ENCODE measurements around the gene SCYL1. TPM values are rescaled to one million over a fixed set of nuclear protein-coding genes. Genes with fewer than 3 reads are reported as not detected.
A peak's percentile ranks its signal among the peaks of the same experiment; 100 is the strongest.

The SCYL1 gene
- total RNA-seq, 2 experiments from 2014 or later = 57.4 to 60.7 TPM

GRCh38 chr11:65580031-65580692, 55.3 kb downstream of the SCYL1 start:
- TF ChIP-seq CTCF (IDR thresholded peaks at IDR 0.05) = no peak
- peaks cover 44% of the 10 kb centered on the region for H3K4me1 ChIP-seq (ENCODE audit: insufficient read depth, low read length)
- H3K27me3 ChIP-seq (ENCODE audit: control insufficient read depth in 1 of 2, insufficient read depth in 2 of 2, low read length in 2 of 2) = no peaks in the 10 kb centered on the region
- Mint-ChIP-seq H3K27ac (no peak overlapping the region), H3K4me3 (peak overlapping the region; percentile 11), H3K4me1 (ENCODE audit: low read depth) (peaks cover 25% of the 10 kb centered on the region), H3K36me3 (ENCODE audit: low read depth) (peaks cover 62% of the 10 kb centered on the region), H3K9me3 (no peaks in the 10 kb centered on the region), H3K27me3 (no peaks in the 10 kb centered on the region)
- H3K9me3 ChIP-seq (ENCODE audit: control insufficient read depth in 1 of 2, insufficient read depth in 1 of 2, low read length in 2 of 2) = no peaks in the 10 kb centered on the region
- H3K36me3 ChIP-seq (ENCODE audit: insufficient read depth, low read length) = peaks cover 58% of the 10 kb centered on the region
- no peak overlapping the region for H3K4me3 ChIP-seq (ENCODE audit: low read length)
- POLR2A ChIA-PET = no interaction called here
- H3K27ac ChIP-seq (ENCODE audit: low read depth in 1 of 2, low read length in 2 of 2) = no peak overlapping the region
- ATAC-seq (ENCODE audit: poor library complexity) = no peak
- intact Hi-C loops (cut with DNase I, micrococcal nuclease) = no loop called here
- CTCF ChIA-PET = no interaction called here
- DNase-seq = no peak

DNA sequence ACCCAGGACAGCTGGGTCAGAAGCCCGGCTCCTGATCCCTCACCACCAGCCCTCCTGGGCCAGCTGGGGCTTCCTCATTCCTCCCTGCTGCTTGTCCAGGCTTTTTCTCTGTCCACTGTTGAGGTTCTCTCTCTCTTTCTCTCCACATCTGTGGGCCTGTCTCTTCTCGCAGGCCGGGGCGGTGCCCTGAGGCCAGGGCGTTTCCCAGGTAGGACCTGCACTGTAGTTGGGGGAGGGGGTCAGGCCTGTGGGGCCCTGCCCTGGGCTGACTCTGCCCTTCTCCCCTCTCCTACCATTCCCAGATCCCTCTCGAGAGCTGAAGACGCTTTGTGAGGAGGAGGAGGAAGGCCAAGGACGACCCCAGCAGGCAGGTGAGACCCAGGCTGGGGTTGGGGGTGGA, 55.9 kb downstream of the SCYL1 start:
- peaks cover 20% of the 10 kb centered on the region for H3K4me1 Mint-ChIP-seq (ENCODE audit: low read depth)
- H3K36me3 Mint-ChIP-seq (ENCODE audit: low read depth) = peaks cover 59% of the 10 kb centered on the region
- Histone ChIP-seq H3K27ac (ENCODE audit: low read depth in 1 of 2, low read length in 2 of 2) (no peak overlapping the region), H3K4me3 (ENCODE audit: low read length) (no peak overlapping the region), H3K4me1 (ENCODE audit: insufficient read depth, low read length) (peaks cover 39% of the 10 kb centered on the region), H3K27me3 (ENCODE audit: control insufficient read depth in 1 of 2, insufficient read depth in 2 of 2, low read length in 2 of 2) (no peaks in the 10 kb centered on the region), H3K9me3 (ENCODE audit: control insufficient read depth in 1 of 2, insufficient read depth in 1 of 2, low read length in 2 of 2) (no peaks in the 10 kb centered on the region), H3K36me3 (ENCODE audit: insufficient read depth, low read length) (peaks cover 62% of the 10 kb centered on the region)
- ATAC-seq (ENCODE audit: poor library complexity) = no peak
- no peaks in the 10 kb centered on the region for H3K9me3 Mint-ChIP-seq
- CTCF ChIA-PET = no interaction called here
- no peak for TF ChIP-seq CTCF (IDR thresholded peaks at IDR 0.05)
- no peak for DNase-seq
- H3K27me3 Mint-ChIP-seq = no peaks in the 10 kb centered on the region
- intact Hi-C loops (cut with DNase I, micrococcal nuclease) = no loop called here
- peak overlapping the region; percentile 7 for H3K4me3 Mint-ChIP-seq
- POLR2A ChIA-PET = no interaction called here
- H3K27ac Mint-ChIP-seq = no peak overlapping the region

DNA sequence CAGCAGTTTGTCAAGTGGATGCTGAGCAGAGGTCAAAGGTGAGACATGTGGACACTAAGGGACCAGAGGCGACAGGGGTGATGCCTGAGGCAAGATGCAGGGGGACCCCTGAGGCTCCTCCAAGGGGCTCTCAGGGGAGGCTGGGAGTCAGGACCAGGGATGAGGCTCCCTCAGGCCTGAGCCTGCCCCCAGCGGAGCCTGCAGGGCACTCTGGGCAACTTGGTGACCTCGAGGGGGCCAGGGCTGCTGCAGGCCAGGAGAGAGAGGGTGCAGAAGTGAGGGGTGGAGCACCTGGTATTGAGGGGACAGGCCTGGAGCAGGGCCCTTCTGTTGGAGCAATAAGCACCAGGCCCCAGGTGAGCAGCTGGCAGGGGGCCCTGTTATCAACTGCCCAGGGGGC, 57.0 kb downstream of the SCYL1 start:
- no peak overlapping the region for H3K4me3 Mint-ChIP-seq

More for the DNA sequence above, 57.0 kb downstream of the SCYL1 start:
- no peaks in the 10 kb centered on the region for H3K9me3 ChIP-seq (ENCODE audit: control insufficient read depth in 1 of 2, insufficient read depth in 1 of 2, low read length in 2 of 2)
- H3K9me3 Mint-ChIP-seq = no peaks in the 10 kb centered on the region
- ATAC-seq (ENCODE audit: poor library complexity) (no peak), DNase-seq (no peak)
- intact Hi-C loops (cut with DNase I, micrococcal nuclease) = no loop called here
- no peaks in the 10 kb centered on the region for H3K27me3 Mint-ChIP-seq
- ChIA-PET POLR2A (interaction anchor here (1.6 kb wide), 1 partner anchor 33 kb away, joined by 3 read pairs; the partner anchor contains the start of gene PCNX3), CTCF (no interaction called here)
- TF ChIP-seq CTCF (IDR thresholded peaks at IDR 0.05) = no peak
- H3K27me3 ChIP-seq (ENCODE audit: control insufficient read depth in 1 of 2, insufficient read depth in 2 of 2, low read length in 2 of 2) = no peaks in the 10 kb centered on the region
- peaks cover 71% of the 10 kb centered on the region for H3K36me3 ChIP-seq (ENCODE audit: insufficient read depth, low read length)
- H3K4me1 Mint-ChIP-seq (ENCODE audit: low read depth) = peaks cover 15% of the 10 kb centered on the region
- peak overlapping the region in 1 of 2 donors; percentile 3 for H3K27ac ChIP-seq (ENCODE audit: low read depth in 1 of 2, low read length in 2 of 2)
- H3K4me3 ChIP-seq (ENCODE audit: low read length) = no peak overlapping the region
- H3K27ac Mint-ChIP-seq = peak overlapping the region; percentile 13
- peaks cover 66% of the 10 kb centered on the region for H3K36me3 Mint-ChIP-seq (ENCODE audit: low read depth)
- peaks cover 38% of the 10 kb centered on the region for H3K4me1 ChIP-seq (ENCODE audit: insufficient read depth, low read length)

All from CD4-positive, alpha-beta T cell (primary cell).